RWPE2 (cell line): ENCODE measurements around the gene AGMO.

ENCODE experiments used
- ATAC-seq: fragments of 200-7000 bp; cut with Tn5 transposase; 3 replicates; pipeline ENCODE4 v1.9.1; 2021; ENCODE audit warnings: low read depth
- DNase-seq: peaks from one replicate; pipeline ENCODE4 v3.0.0-alpha.2; 2020; ENCODE audit warnings: low spot score
- H3K27ac ChIP-seq: fragments of 450-650 bp; 2 replicates; pipeline ENCODE4 v1.5.1; 2017; ENCODE audit warnings: mild to moderate bottlenecking; ENCODE audit not compliant: poor library complexity, severe bottlenecking
- H3K27me3 ChIP-seq: fragments of 250-450 bp; sonication (Bioruptor Pico); 2 replicates; pipeline ENCODE4 v1.5.1; 2021; ENCODE audit warnings: mild to moderate bottlenecking, moderate library complexity; ENCODE audit not compliant: insufficient read depth, poor library complexity, severe bottlenecking
- H3K36me3 ChIP-seq: fragments of 250-450 bp; sonication (Bioruptor Pico); 2 replicates; pipeline ENCODE4 v1.5.1; 2020; ENCODE audit warnings: low read depth, mild to moderate bottlenecking, moderate library complexity
- H3K4me1 ChIP-seq: fragments of 250-450 bp; sonication (Bioruptor Pico); 2 replicates; pipeline ENCODE4 v1.5.1; 2021; ENCODE audit warnings: mild to moderate bottlenecking, moderate library complexity; ENCODE audit not compliant: insufficient read depth, poor library complexity, severe bottlenecking
- H3K4me3 ChIP-seq: fragments of 250-450 bp; sonication (Bioruptor Pico); 2 replicates; pipeline ENCODE4 v1.5.1; 2021; ENCODE audit warnings: mild to moderate bottlenecking, moderate library complexity; ENCODE audit not compliant: severe bottlenecking
- H3K9me3 ChIP-seq: fragments of 250-450 bp; sonication (Bioruptor Pico); 2 replicates; pipeline ENCODE4 v1.5.1; 2021; ENCODE audit warnings: mild to moderate bottlenecking, moderate library complexity; ENCODE audit not compliant: severe bottlenecking
- CTCF ChIP-seq: fragments of 450-650 bp; IDR thresholded peaks from one replicate; pipeline ENCODE4 v1.5.1; 2017; ENCODE audit warnings: mild to moderate bottlenecking, moderate library complexity; ENCODE audit not compliant: poor library complexity, severe bottlenecking

Gene AGMO

GRCh38 chr7:15446722-15447121 is 115.1 kb downstream of the AGMO start:
- H3K4me1 ChIP-seq = no peaks in the 10 kb centered on the region
- no peak for ATAC-seq
- no peaks in the 10 kb centered on the region for H3K27me3 ChIP-seq
- no peak for DNase-seq
- H3K36me3 ChIP-seq = no peaks in the 10 kb centered on the region
- no peak overlapping the region for H3K4me3 ChIP-seq
- TF ChIP-seq CTCF = no peak
- no peak overlapping the region for H3K27ac ChIP-seq
- no peaks in the 10 kb centered on the region for H3K9me3 ChIP-seq

GRCh38 chr7:15446280-15446679 is 115.5 kb downstream of the AGMO start:
- no peak overlapping the region for H3K27ac ChIP-seq
- H3K36me3 ChIP-seq = no peaks in the 10 kb centered on the region
- DNase-seq = no peak
- H3K9me3 ChIP-seq = no peaks in the 10 kb centered on the region
- H3K27me3 ChIP-seq = no peaks in the 10 kb centered on the region
- H3K4me3 ChIP-seq = no peak overlapping the region
- ATAC-seq = no peak
- H3K4me1 ChIP-seq = no peaks in the 10 kb centered on the region
- no peak for TF ChIP-seq CTCF

- H3K4me1 ChIP-seq = no peaks in the 10 kb centered on the region
- no peak overlapping the region for H3K27ac ChIP-seq
- TF ChIP-seq CTCF = no peak
- no peaks in the 10 kb centered on the region for H3K27me3 ChIP-seq
- no peaks in the 10 kb centered on the region for H3K9me3 ChIP-seq
- H3K4me3 ChIP-seq = no peak overlapping the region
- no peak for DNase-seq
- no peak for ATAC-seq
- H3K36me3 ChIP-seq = no peaks in the 10 kb centered on the region
Observed at GRCh38 chr7:15441915-15442314, 119.9 kb downstream of the AGMO start.

GRCh38 chr7:15440482-15440881 is 121.3 kb downstream of the AGMO start:
- TF ChIP-seq CTCF = no peak
- no peaks in the 10 kb centered on the region for H3K27me3 ChIP-seq
- H3K36me3 ChIP-seq = no peaks in the 10 kb centered on the region
- no peaks in the 10 kb centered on the region for H3K4me1 ChIP-seq
- no peak for DNase-seq
- no peak for ATAC-seq
- H3K9me3 ChIP-seq = no peaks in the 10 kb centered on the region
- no peak overlapping the region for H3K27ac ChIP-seq
- no peak overlapping the region for H3K4me3 ChIP-seq

- ATAC-seq (no peak), DNase-seq (no peak)
- Histone ChIP-seq H3K9me3 (no peaks in the 10 kb centered on the region), H3K4me3 (no peak overlapping the region), H3K36me3 (no peaks in the 10 kb centered on the region), H3K27ac (no peak overlapping the region), H3K4me1 (no peaks in the 10 kb centered on the region), H3K27me3 (no peaks in the 10 kb centered on the region)
- TF ChIP-seq CTCF = no peak
Observed at GRCh38 chr7:15439853-15440252, 122.0 kb downstream of the AGMO start.
